ENCODE results near the gene ATE1.
"Not testable (repeated sequence)": the region's sequence is repeated elsewhere in the genome, so short reads cannot be mapped to it uniquely, and the experiment has no call there.

The ATE1 gene

GRCh38 chr10:121929585-121930267, 1.9 kb upstream of the ATE1 start:
- not testable (repeated sequence) for DNase-seq

GRCh38 chr10:121928528-121928884, 675 bp upstream of the ATE1 start:
- no peak for DNase-seq

GRCh38 chr10:121927318-121927840, 452 bp downstream of the ATE1 start:
- no peak for DNase-seq

- no peak for DNase-seq
These were observed 1.0 kb downstream of the ATE1 start for GRCh38 chr10:121926671-121927317.

GRCh38 chr10:121926157-121926556, 1.7 kb downstream of the ATE1 start:
- DNase-seq = no peak

GRCh38 chr10:121921238-121921931, 6.4 kb downstream of the ATE1 start:
- no peak for DNase-seq

- DNase-seq = no peak
These were observed 8.2 kb downstream of the ATE1 start for GRCh38 chr10:121919666-121920065.

- DNase-seq = not testable (repeated sequence)
These were observed 9.0 kb downstream of the ATE1 start for GRCh38 chr10:121918800-121919199.

GRCh38 chr10:121914661-121915060, 13.2 kb downstream of the ATE1 start:
- DNase-seq = no peak

GRCh38 chr10:121911421-121911697, 16.5 kb downstream of the ATE1 start:
- DNase-seq = no peak

- no peak for DNase-seq
These were observed 17.0 kb downstream of the ATE1 start for GRCh38 chr10:121910673-121911420.

- no peak for DNase-seq
These were observed 22.9 kb downstream of the ATE1 start for GRCh38 chr10:121904888-121905287.

GRCh38 chr10:121900443-121901174, 27.2 kb downstream of the ATE1 start:
- DNase-seq = no peak

- DNase-seq = no peak
These were observed 28.1 kb downstream of the ATE1 start for GRCh38 chr10:121899727-121900126.

GRCh38 chr10:121891103-121891502, 36.7 kb downstream of the ATE1 start:
- no peak for DNase-seq

GRCh38 chr10:121889212-121889611, 38.6 kb downstream of the ATE1 start:
- no peak for DNase-seq

GRCh38 chr10:121886997-121887622, 40.7 kb downstream of the ATE1 start:
- DNase-seq = peak; percentile 5

GRCh38 chr10:121886181-121886580, 41.6 kb downstream of the ATE1 start:
- no peak for DNase-seq

GRCh38 chr10:121880895-121881294, 46.9 kb downstream of the ATE1 start:
- no peak for DNase-seq

GRCh38 chr10:121879476-121879875, 48.4 kb downstream of the ATE1 start:
- no peak for DNase-seq

- no peak for DNase-seq
These were observed 54.6 kb downstream of the ATE1 start for GRCh38 chr10:121873236-121873635.

GRCh38 chr10:121870413-121870812, 57.4 kb downstream of the ATE1 start:
- no peak for DNase-seq
